GM21526 (cell line): ENCODE results near the gene LCE3A.
"Not testable (repeated sequence)": the region's sequence is repeated elsewhere in the genome, so short reads cannot be mapped to it uniquely, and the experiment has no call there.

ENCODE experiments used
- ATAC-seq: cut with Tn5 transposase; IDR thresholded peaks from one replicate; pipeline ENCODE4 v1.9.1; 2021; ENCODE audit warnings: moderate library complexity; ENCODE audit not compliant: unreplicated experiment, low FRiP score

The LCE3A gene

GRCh38 chr1:152622803-152623202 is at the start of gene LCE3A:
Gene LCE3A (minus strand): TSS chr1:152623103. CDS start chr1:152623103, 0 bp downstream.
- no peak for ATAC-seq

DNA sequence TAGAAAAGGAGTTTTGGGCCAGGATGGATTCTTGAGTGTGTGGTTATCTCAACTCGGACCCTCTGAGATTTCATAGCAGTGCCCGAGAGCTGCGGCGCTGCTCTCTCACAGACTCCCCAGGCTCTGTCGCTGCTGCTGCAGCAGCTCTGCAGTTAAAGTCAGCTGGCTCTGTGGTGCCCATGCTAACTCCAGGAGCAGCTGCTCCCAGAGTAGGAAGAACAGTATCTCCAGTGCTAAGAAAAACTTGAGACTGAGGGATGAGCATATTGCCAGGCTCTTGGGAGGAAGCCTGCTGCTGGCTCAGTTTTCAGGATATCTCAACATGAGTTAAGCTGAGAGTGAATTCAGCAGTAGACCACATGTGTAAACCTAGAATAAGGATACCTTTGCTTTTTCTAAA is 44.7 kb upstream of the LCE3A start:
- ATAC-seq, result no peak

- ATAC-seq, result not testable (repeated sequence)
Measured at GRCh38 chr1:152666171-152666570, 43.3 kb upstream of the LCE3A start.

DNA sequence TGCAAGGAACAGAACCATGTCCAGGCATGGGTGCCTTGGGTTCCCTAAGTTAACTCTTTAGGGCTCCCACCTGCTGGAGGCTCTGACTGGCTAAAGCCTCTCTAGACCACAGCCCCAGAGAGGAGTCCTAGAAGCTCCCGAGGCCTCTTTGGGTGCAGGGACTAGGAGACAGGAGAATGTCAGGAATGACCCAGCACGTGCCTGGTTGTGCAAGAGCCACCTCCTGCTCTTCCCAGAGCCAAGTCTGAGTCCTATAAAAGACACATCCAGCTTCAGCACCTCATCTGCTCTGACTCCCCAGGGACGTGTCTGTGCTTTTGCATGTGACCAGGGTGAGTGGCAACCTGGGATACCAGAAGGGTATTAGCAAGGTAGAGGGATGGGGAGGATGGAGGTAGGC is 40.2 kb upstream of the LCE3A start, which contains the start of gene LCE2D:
TSS of gene LCE2D (plus strand) at position 283 of the 400 bp plus-strand sequence. CDS start 726 bp downstream, outside the sequence.
- ATAC-seq, result no peak

GRCh38 chr1:152658649-152659048 is 35.7 kb upstream of the LCE3A start:
- no peak for ATAC-seq

DNA sequence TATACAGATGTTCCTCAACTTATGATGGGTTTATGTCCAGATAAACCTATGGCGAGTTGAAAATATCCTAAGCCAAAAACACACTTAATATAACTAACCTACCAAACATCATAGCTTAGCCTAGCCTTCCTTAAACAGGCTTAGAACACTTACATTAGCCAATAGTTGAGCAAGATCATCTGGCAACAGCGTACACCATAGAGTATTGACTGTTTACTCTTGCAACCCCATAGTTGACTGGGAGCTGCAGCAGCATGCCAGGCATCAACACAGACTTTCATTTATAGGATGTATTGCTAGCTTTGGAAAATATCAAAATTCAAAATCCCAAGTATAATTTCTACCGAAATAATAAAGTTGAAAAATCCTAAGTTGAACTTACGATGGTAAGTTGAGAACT is 34.8 kb upstream of the LCE3A start:
- ATAC-seq, result no peak

DNA sequence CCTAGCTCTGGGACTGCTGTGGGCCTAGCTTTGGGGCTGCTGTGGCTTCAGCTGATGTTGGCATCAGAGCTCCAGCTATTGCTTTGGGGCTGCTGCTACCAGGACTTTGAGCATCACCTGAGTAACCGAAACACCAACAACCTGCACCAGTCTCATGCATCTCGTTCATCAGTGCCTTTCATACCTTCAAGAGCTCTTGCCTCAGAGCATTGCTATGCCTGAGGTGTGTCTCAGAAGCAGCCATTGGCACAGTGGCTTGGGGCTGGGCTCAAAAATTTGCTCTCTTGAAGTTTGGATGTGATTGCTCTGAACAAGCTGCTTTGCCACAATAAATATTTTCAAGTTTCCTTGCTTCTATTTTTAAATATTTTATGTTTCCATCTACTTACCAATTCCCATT is 33.6 kb upstream of the LCE3A start:
- ATAC-seq, result no peak

- ATAC-seq, result no peak
Measured at GRCh38 chr1:152654110-152654509, 31.2 kb upstream of the LCE3A start.

DNA sequence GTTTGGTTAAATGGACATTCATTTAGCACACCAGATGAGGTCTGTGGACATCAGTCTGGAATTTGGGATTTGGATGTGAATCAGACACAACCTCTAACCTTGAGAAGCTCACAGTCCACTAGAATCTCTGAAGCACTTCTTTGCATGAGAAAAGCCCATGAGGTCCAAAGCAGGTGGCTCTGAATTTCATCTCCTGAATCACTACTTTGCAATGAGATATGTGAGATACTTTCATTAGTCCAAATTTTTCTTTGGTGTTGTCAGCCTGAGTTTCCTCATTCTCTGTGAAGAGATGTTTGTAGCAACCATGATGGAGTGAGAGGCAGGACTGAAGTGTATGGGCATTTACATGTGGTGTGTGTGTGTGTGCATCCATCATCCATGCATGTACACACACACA is 23.8 kb upstream of the LCE3A start:
- no peak for ATAC-seq

DNA sequence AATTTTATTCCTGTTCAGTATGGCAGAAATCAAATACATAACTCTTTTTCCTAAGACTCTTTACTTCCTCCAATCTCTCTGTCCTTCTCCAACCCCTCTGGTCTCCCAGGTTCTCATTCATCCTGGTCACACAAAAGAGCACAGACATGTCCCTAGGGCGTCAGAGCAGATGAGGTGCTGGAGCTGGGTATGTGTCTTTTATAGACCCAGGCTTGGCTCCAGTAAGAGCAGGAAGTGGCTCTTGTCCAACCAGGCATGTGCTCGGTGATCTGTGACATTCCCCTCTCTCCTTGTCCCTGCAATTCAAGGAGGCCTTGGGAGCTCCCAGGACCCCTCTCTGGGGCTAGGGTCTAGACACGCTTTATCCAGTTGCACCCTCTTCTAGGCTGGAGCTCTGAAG is 22.2 kb upstream of the LCE3A start:
- ATAC-seq, result no peak

DNA sequence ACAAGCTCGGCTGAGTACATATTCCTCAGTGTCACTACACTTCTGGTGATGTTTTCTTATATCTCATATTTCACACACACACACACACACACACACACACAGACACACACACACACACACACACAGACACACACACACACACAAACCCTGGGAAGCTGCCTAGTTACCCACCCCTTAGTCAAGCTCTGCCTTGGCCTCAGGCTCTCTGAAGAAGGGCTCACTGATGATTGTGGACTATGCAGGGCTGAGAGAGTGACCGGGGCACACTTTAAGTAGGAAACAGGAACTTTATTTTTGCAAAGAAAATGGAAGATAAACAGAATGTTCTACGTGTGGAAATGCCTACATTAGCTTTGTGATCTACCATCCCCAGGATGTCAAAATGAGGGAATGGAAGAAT is 21.0 kb upstream of the LCE3A start:
- no peak for ATAC-seq

GRCh38 chr1:152640351-152640750 is 17.4 kb upstream of the LCE3A start:
- no peak for ATAC-seq

DNA sequence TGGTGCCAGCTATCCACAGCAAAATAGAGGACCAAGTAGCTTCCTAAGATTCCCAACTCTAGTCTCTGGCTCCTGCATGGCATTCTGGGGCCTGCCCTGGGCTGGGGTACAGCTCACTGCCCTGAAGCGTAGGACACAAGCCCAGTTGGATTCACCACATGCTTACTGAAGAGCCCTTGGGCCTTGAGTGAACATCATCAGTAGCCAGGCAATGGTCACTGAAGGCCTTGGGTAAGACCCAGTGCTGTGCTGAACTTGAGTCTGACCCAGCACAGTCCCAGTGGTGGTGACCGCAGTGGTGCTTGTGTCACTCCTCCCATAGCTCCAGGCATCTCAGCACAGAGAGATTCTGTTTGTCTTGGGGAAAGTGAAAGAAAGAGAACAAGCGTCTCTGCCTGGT is 7.7 kb upstream of the LCE3A start:
- no peak for ATAC-seq

- ATAC-seq, result no peak
Measured at GRCh38 chr1:152626744-152627143, 3.8 kb upstream of the LCE3A start.

- ATAC-seq, result no peak
Measured at GRCh38 chr1:152623203-152623844, 421 bp upstream of the LCE3A start.

DNA sequence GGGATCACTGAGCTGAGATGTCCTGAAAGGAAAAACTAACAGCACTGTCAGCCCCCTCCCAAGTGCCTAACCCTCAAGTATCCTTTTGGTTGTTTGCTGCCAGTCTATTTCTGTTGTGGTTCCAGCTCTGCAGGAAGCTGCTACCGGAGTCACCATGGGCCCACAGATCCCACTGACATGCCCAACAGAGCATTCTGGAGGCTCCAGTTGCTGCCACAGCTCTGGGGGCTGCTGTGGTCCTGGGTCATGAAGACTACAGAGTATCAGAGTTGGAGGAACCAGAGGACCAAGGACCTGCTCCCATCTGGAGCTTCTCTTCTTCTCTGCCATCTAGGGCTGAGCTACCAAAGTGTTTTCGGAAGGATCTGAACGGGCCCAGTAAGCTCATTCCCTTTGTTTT is 910 bp downstream of the LCE3A start:
- ATAC-seq, result no peak

DNA sequence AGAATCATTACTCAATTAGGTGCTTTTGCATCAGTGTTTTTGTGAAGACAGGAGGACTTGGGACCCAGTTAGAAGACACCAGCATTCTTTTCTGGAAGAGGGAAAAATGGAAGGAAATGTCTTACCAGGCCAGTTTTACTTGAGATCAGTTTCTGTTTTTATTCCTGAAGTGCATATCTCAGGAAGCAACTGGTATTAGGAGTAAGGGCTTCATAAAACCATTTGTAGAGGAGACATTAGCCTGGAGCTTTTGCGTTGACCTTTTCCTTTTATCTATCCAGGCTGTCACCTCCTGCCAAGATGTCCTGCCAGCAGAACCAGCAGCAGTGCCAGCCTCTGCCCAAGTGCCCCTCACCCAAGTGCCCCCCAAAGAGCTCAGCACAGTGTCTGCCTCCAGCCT is 9.4 kb downstream of the LCE3A start, which contains the start of gene LCE3B:
TSS of gene LCE3B (plus strand) at position 301 of the 400 bp plus-strand sequence. CDS start at position 301, 0 bp downstream.
- no peak for ATAC-seq

- ATAC-seq, result no peak
Measured at GRCh38 chr1:152599934-152600333, 23.0 kb downstream of the LCE3A start, which contains the start of gene LCE3C. Gene LCE3C (plus strand): TSS chr1:152600234. CDS start chr1:152600732, 498 bp downstream.

GRCh38 chr1:152596986-152597385 is 25.9 kb downstream of the LCE3A start:
- no peak for ATAC-seq

DNA sequence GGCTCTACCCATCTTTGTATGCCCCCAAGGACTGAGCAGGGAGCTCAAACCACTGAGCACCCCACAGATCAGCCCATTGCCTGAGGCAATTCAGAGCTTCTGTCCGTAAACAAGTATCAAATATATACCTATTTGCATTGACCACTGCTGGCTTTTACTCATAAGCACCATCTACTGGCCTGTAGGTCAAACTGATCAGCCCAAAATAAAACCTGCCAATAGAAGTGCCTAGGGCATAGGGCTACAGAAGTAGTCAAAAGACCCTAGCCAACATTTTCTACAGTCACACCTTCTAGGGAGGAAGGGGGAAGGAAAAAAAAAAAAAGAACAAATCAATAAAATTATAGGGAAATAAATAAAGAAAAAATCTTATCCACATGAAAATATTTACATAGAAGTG is 37.3 kb downstream of the LCE3A start:
- no peak for ATAC-seq

- no peak for ATAC-seq
Measured at GRCh38 chr1:152582647-152583046, 40.3 kb downstream of the LCE3A start.

- ATAC-seq, result no peak
Measured at GRCh38 chr1:152580433-152580832, 42.5 kb downstream of the LCE3A start, which contains the start of gene LCE3D. Gene LCE3D (minus strand): TSS chr1:152580516. CDS start chr1:152579936, 580 bp downstream.
